MCF 10A (cell line): Measurements from ENCODE around the gene ACYP2. TPM values are rescaled to one million over a fixed set of nuclear protein-coding genes. Genes with fewer than 3 reads are reported as not detected.
"Not testable (repeated sequence)": the region's sequence is repeated elsewhere in the genome, so short reads cannot be mapped to it uniquely, and the experiment has no call there.

ENCODE experiments used
- BruUV-seq: library from RNA; stranded (reverse); fragments of 400-500 nt; replicated peaks from 2 replicates; lab custom pipeline; 2021; lab: Mats Ljungman, UMichigan
- CTCF ChIA-PET: fragments of 300-600 bp; sonication (Branson Sonifier 250); formaldehyde crosslinking; extraction: SDS; loops from one replicate; lab custom pipeline; 2021; ENCODE audit warnings: antibody characterized with exemption, inconsistent platforms; lab: Yijun Ruan, JAX
- POLR2A ChIA-PET: fragments of 300-600, 350-650 bp; sonication (Branson Sonifier 250); formaldehyde crosslinking; extraction: SDS; loops from one replicate; lab custom pipeline; 2020; ENCODE audit warnings: antibody characterized with exemption, inconsistent platforms; lab: Yijun Ruan, JAX
- DNase-seq: peaks from one replicate; pipeline ENCODE4 v3.0.0-alpha.2; 2018; ENCODE audit not compliant: unreplicated experiment
- H3K27ac Mint-ChIP-seq: one replicate; pipeline ENCODE4 v1.8.0; 2022; ENCODE audit warnings: mild to moderate bottlenecking, low read depth, mixed read lengths; ENCODE audit not compliant: unreplicated experiment
- H3K27me3 Mint-ChIP-seq: one replicate; pipeline ENCODE4 v1.8.0; 2022; ENCODE audit warnings: mixed read lengths; ENCODE audit not compliant: insufficient read depth, unreplicated experiment
- H3K36me3 Mint-ChIP-seq: one replicate; pipeline ENCODE4 v1.8.0; 2022; ENCODE audit warnings: mild to moderate bottlenecking, moderate library complexity, mixed read lengths; ENCODE audit not compliant: insufficient read depth, unreplicated experiment
- H3K4me1 Mint-ChIP-seq: one replicate; pipeline ENCODE4 v1.8.0; 2022; ENCODE audit warnings: mixed read lengths; ENCODE audit not compliant: insufficient read depth, unreplicated experiment
- H3K4me3 Mint-ChIP-seq: one replicate; pipeline ENCODE4 v1.8.0; 2022; ENCODE audit warnings: mild to moderate bottlenecking, moderate library complexity, mixed read lengths; ENCODE audit not compliant: unreplicated experiment
- H3K9me3 Mint-ChIP-seq: one replicate; pipeline ENCODE4 v1.8.0; 2022; ENCODE audit warnings: mixed read lengths; ENCODE audit not compliant: unreplicated experiment
- intact Hi-C: fragments of 100-400 bp; cut with micrococcal nuclease; formaldehyde crosslinking; loops from 2 replicates; pipeline ENCODE4 v1.14.1; 2022
- total RNA-seq: library from RNA; stranded (reverse); gene quantifications from 2 replicates; pipeline ENCODE4 v1.2.3, GENCODE V29; 2022
- TF ChIP-seq, protein P1 (sequence below): fragments of 200-600 bp; IDR thresholded peaks from one replicate; pipeline ENCODE4 v1.8.0; 2022; ENCODE audit warnings: antibody characterized with exemption, mild to moderate bottlenecking; ENCODE audit not compliant: unreplicated experiment

Gene ACYP2
- total RNA-seq, 1 experiment from 2014 or later = 14.3 TPM

DNA sequence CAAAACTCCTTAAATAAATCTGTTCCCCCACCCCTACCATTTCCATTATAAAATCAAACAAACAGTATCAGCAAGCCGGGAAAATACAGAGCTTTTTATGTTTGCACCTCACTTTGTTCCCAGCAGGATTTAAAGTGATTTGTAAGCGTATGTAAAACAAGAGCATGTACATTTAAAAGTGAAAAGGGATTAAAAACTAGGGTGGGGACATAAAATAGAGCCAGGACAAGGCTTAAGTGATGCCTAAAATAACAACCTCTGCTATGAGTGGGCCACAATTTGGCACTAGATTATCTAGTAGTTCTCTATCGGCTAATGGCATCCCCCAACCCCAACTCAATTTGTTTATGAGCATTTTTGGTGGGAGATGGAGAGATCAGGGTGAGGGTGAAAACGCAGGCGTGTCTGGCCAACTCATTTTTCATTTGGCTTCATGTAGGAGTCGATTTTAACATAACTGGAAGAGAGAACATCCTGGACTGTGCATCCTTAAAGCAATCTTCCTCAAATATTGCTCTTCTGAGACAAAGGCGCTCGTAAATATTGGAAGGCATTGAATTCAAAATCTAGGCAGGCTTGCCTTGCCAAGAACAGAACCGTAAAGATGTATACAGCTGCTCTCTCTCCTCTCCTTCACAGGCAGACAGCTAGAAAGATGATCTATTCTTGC lies 175.1 kb downstream of the ACYP2 start:
- intact Hi-C loops = no loop called here
- DNase-seq = no peak
- Mint-ChIP-seq H3K27me3 (no peaks in the 10 kb centered on the region), H3K27ac (no peak overlapping the region), H3K9me3 (no peaks in the 10 kb centered on the region), H3K4me3 (no peak overlapping the region), H3K4me1 (no peaks in the 10 kb centered on the region), H3K36me3 (no peaks in the 10 kb centered on the region)
- CTCF ChIA-PET = interaction anchor here (1.6 kb wide), 1 partner anchor 183 kb away, joined by 3 read pairs; no protein-coding TSS in a partner anchor
- TF ChIP-seq, protein P1, sequence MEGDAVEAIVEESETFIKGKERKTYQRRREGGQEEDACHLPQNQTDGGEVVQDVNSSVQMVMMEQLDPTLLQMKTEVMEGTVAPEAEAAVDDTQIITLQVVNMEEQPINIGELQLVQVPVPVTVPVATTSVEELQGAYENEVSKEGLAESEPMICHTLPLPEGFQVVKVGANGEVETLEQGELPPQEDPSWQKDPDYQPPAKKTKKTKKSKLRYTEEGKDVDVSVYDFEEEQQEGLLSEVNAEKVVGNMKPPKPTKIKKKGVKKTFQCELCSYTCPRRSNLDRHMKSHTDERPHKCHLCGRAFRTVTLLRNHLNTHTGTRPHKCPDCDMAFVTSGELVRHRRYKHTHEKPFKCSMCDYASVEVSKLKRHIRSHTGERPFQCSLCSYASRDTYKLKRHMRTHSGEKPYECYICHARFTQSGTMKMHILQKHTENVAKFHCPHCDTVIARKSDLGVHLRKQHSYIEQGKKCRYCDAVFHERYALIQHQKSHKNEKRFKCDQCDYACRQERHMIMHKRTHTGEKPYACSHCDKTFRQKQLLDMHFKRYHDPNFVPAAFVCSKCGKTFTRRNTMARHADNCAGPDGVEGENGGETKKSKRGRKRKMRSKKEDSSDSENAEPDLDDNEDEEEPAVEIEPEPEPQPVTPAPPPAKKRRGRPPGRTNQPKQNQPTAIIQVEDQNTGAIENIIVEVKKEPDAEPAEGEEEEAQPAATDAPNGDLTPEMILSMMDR = no peak
- BruUV-seq = no TSS peak
- POLR2A ChIA-PET = no interaction called here

- H3K27me3 Mint-ChIP-seq, H3K27ac Mint-ChIP-seq, intact Hi-C loops, H3K4me1 Mint-ChIP-seq, BruUV-seq, H3K9me3 Mint-ChIP-seq, H3K4me3 Mint-ChIP-seq, H3K36me3 Mint-ChIP-seq, DNase-seq, CTCF ChIA-PET: not testable (repeated sequence)
- POLR2A ChIA-PET = interaction anchor here (0.7 kb wide), 1 partner anchor 11 kb away, joined by 3 read pairs; no protein-coding TSS in a partner anchor
Observed at GRCh38 chr2:54294665-54295064, 179.2 kb downstream of the ACYP2 start.

DNA sequence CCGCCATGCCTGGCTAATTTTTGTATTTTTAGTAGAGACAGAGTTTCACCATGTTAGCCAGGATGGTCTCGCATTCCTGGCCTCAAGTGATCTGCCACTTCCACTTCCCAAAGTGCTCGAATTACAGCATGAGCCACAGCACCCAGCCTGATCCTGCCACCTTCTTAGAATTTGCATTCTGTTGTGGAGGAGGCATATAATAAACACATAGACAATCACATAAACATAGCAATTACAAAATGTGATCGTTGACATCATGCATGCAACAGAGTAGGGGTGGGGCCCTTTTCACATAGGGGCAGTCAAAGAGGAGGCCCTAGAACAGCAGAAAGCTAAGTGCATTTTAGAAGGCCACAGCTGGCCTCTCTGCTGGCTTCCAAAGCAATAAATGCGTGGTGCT lies 180.5 kb downstream of the ACYP2 start:
- POLR2A ChIA-PET = no interaction called here
- CTCF ChIA-PET = no interaction called here
- intact Hi-C loops = no loop called here

GRCh38 chr2:54298514-54298913 lies 183.1 kb downstream of the ACYP2 start:
- no TSS peak for BruUV-seq
- H3K4me1 Mint-ChIP-seq = no peaks in the 10 kb centered on the region
- POLR2A ChIA-PET = no interaction called here

More for the DNA sequence above, 180.5 kb downstream of the ACYP2 start:
- Mint-ChIP-seq H3K36me3 (no peaks in the 10 kb centered on the region), H3K9me3 (no peaks in the 10 kb centered on the region), H3K27me3 (no peaks in the 10 kb centered on the region), H3K27ac (no peak overlapping the region), H3K4me3 (no peak overlapping the region), H3K4me1 (no peaks in the 10 kb centered on the region)
- no TSS peak for BruUV-seq
- no peak for DNase-seq
- TF ChIP-seq, protein P1 = no peak

More at GRCh38 chr2:54298514-54298913, 183.1 kb downstream of the ACYP2 start:
- Mint-ChIP-seq H3K9me3 (no peaks in the 10 kb centered on the region), H3K27me3 (no peaks in the 10 kb centered on the region), H3K4me3 (no peak overlapping the region), H3K27ac (no peak overlapping the region), H3K36me3 (no peaks in the 10 kb centered on the region)
- no peak for DNase-seq
- TF ChIP-seq, protein P1 = no peak
- intact Hi-C loops = no loop called here
- CTCF ChIA-PET = interaction anchor here (0.7 kb wide), 1 partner anchor 204 kb away, joined by 3 read pairs; no protein-coding TSS in a partner anchor
